UCSD-AML1 (cell line): Measurements from ENCODE around the gene SIPA1L3.
A peak's percentile ranks its signal among the peaks of the same experiment; 100 is the strongest.

Source experiments
- DNase-seq: peaks from one replicate; lab custom pipeline; 2025; ENCODE audit not compliant: unreplicated experiment; lab: John Stamatoyannopoulos, UW

SIPA1L3 gene

DNA sequence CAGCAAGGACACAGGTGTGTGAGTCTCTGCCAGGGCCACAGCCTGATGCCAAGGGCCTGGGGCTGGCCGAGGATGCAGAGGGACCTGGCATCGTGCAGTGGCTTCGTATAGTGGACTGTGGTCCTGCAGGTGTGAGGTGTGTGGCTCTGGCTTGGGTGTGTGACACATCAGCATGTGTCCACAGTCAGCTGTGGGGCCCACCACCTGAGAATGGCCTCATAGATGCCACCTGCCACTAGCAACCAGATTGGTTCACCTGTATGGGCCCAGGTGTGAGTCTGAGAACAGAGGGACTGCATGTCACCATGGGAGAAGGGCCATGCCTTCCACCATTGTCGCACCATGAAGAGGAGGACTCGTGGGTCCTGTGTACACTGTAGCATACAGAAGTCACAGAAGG lies 346.8 kb downstream of the SIPA1L3 start:
- no peak for DNase-seq

DNA sequence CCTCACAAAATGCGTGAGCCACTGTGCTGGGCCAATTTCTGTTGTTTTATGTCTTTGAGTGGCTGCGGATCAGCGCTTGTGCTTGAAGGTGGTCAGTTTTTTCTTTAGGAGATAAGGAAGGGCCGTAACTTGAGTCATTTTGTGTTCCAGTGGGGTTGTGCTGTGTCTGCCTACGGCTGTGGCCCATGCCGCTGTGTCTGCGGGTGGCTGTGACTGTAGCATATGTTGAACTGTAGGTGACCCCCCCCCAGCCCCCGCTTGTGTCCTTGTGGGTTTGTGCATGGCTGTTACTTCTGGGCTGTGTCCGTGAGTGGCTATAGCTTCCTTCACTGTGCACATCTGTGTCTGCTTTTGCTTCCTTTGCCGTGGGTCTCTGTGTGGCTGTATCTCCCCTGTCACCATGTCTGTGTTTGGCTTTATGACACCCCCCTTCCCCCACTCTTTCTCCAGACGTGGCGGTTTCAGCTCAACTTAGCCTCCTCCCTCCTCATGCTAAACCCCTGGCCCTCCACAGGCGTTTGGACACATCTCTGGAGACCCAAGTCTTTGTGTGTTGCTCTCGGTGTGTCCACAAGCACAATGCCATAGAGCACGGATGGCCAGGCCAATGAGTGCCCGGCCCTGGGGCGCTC lies 348.5 kb downstream of the SIPA1L3 start:
- peak; percentile 45 for DNase-seq
